Nephron (organoid): ENCODE results near the gene MRGPRF.

Source experiments
- H3K27ac Mint-ChIP-seq, 3 experiments: 2 replicates each; pipeline ENCODE4 v1.8.0; 2020; ENCODE audit warnings: mixed read lengths in 3 of 3, mild to moderate bottlenecking in 2 of 3, moderate library complexity in 1 of 3
- H3K27me3 Mint-ChIP-seq: 2 replicates; pipeline ENCODE4 v1.8.0; 2021; ENCODE audit warnings: low read depth, mild to moderate bottlenecking, moderate library complexity, mixed read lengths
- H3K36me3 Mint-ChIP-seq: 2 replicates; pipeline ENCODE4 v1.8.0; 2020; ENCODE audit warnings: low read depth, mixed read lengths
- H3K4me1 Mint-ChIP-seq: 2 replicates; pipeline ENCODE4 v1.8.0; 2020; ENCODE audit warnings: mixed read lengths
- H3K4me3 Mint-ChIP-seq, 3 experiments: 2 replicates each; pipeline ENCODE4 v1.8.0; 2020; ENCODE audit warnings: mild to moderate bottlenecking in 3 of 3, mixed read lengths in 3 of 3, moderate library complexity in 2 of 3
- H3K9me3 Mint-ChIP-seq: 2 replicates; pipeline ENCODE4 v1.8.0; 2020; ENCODE audit warnings: mixed read lengths
- CTCF ChIP-seq, 3 experiments: fragments of 200-600 bp; sonication (generic); IDR thresholded peaks; one replicate each; pipeline ENCODE4 v1.5.0; 2021; ENCODE audit warnings: antibody characterized with exemption in 3 of 3; ENCODE audit not compliant: unreplicated experiment in 3 of 3

MRGPRF gene

GRCh38 chr11:69011624-69012091, 1.4 kb downstream of the MRGPRF start:
- peak overlapping the region; percentile 62 to 81 (median 75) for H3K27ac Mint-ChIP-seq
- no peak for TF ChIP-seq CTCF (IDR thresholded peaks at IDR 0.05; ENCODE audit: unreplicated experiment in 3 of 3)
- peaks cover 37% of the 10 kb centered on the region for H3K4me1 Mint-ChIP-seq
- H3K27me3 Mint-ChIP-seq, result peaks cover 20% of the 10 kb centered on the region
- H3K9me3 Mint-ChIP-seq, result no peaks in the 10 kb centered on the region
- peak overlapping the region; percentile 66 to 85 (median 82) for H3K4me3 Mint-ChIP-seq
- no peaks in the 10 kb centered on the region for H3K36me3 Mint-ChIP-seq

GRCh38 chr11:69010964-69011623, 2.0 kb downstream of the MRGPRF start:
- Mint-ChIP-seq H3K4me3 (peak overlapping the region; percentile 66 to 85 (median 82)), H3K27me3 (peaks cover 20% of the 10 kb centered on the region), H3K9me3 (no peaks in the 10 kb centered on the region), H3K27ac (peak overlapping the region; percentile 62 to 81 (median 75)), H3K4me1 (peaks cover 38% of the 10 kb centered on the region), H3K36me3 (no peaks in the 10 kb centered on the region)
- TF ChIP-seq CTCF (IDR thresholded peaks at IDR 0.05; ENCODE audit: unreplicated experiment in 3 of 3), result no peak

GRCh38 chr11:69010361-69010891, 2.6 kb downstream of the MRGPRF start:
- H3K27me3 Mint-ChIP-seq, result peaks cover 22% of the 10 kb centered on the region
- H3K4me1 Mint-ChIP-seq, result peaks cover 39% of the 10 kb centered on the region
- H3K27ac Mint-ChIP-seq, result no peak overlapping the region
- H3K36me3 Mint-ChIP-seq, result no peaks in the 10 kb centered on the region
- no peak for TF ChIP-seq CTCF (IDR thresholded peaks at IDR 0.05; ENCODE audit: unreplicated experiment in 3 of 3)
- H3K4me3 Mint-ChIP-seq, result peak overlapping the region; percentile 50 to 74 (median 66)
- no peaks in the 10 kb centered on the region for H3K9me3 Mint-ChIP-seq

- Mint-ChIP-seq H3K4me1 (peaks cover 40% of the 10 kb centered on the region), H3K9me3 (no peaks in the 10 kb centered on the region), H3K4me3 (peak overlapping the region in 2 of 3 experiments; percentile 36 to 66), H3K36me3 (no peaks in the 10 kb centered on the region), H3K27ac (peak overlapping the region; percentile 54 to 79 (median 72)), H3K27me3 (peaks cover 22% of the 10 kb centered on the region)
- TF ChIP-seq CTCF (IDR thresholded peaks at IDR 0.05; ENCODE audit: unreplicated experiment in 3 of 3), result no peak
These were observed 3.4 kb downstream of the MRGPRF start for GRCh38 chr11:69009441-69010211.

- Mint-ChIP-seq H3K27me3 (peaks cover 22% of the 10 kb centered on the region), H3K27ac (peak overlapping the region; percentile 54 to 79 (median 72)), H3K36me3 (no peaks in the 10 kb centered on the region), H3K9me3 (no peaks in the 10 kb centered on the region), H3K4me3 (peak overlapping the region; percentile 34 to 58 (median 49)), H3K4me1 (peaks cover 35% of the 10 kb centered on the region)
- TF ChIP-seq CTCF (IDR thresholded peaks at IDR 0.05; ENCODE audit: unreplicated experiment in 3 of 3), result no peak
These were observed 4.2 kb downstream of the MRGPRF start for GRCh38 chr11:69008737-69009440.
